K562 (cell line): ENCODE results near the gene PHETA2. TPM values are rescaled to one million over a fixed set of nuclear protein-coding genes. Genes with fewer than 3 reads are reported as not detected.

ENCODE experiments used
- ATAC-seq: fragments of 200-7000 bp; cut with Tn5 transposase; 3 replicates; pipeline ENCODE4 v1.9.1; 2020; ENCODE audit warnings: moderate library complexity
- BruUV-seq: library from RNA; stranded (reverse); fragments of 400-500 nt; replicated peaks from 2 replicates; lab custom pipeline; 2021; lab: Mats Ljungman, UMichigan
- CTCF ChIA-PET: fragments of 300-600 bp; formaldehyde crosslinking; extraction: SDS; loops from one replicate; lab custom pipeline; 2021; ENCODE audit warnings: low intra/inter-chr PET ratio; lab: Yijun Ruan, JAX
- POLR2A ChIA-PET: fragments of 300-600, 350-650 bp; sonication (Branson Sonifier 250); formaldehyde crosslinking; extraction: SDS; loops from one replicate; lab custom pipeline; 2021; ENCODE audit warnings: antibody characterized with exemption, inconsistent platforms; lab: Yijun Ruan, JAX
- DNase-seq, 4 experiments: peaks; one replicate each; pipeline versions ENCODE4 v3.0.0 to v3.0.0-alpha.2; 2011 to 2018; ENCODE audit warnings: low spot score in 3 of 4, mixed read lengths in 3 of 4; ENCODE audit errors: extremely low read depth in 1 of 4
- FAIRE-seq: peaks from 2 replicates; lab custom pipeline; 2011; peaks lifted over from hg19 to GRCh38; lab: Jason Lieb, UNC
- H2AFZ ChIP-seq: 2 replicates; pipeline ENCODE4 v1.6.0; 2011; ENCODE audit warnings: low read depth, low read length, control low read depth, inconsistent platforms
- H3K27ac ChIP-seq: fragments of 200-600 bp; 3 replicates; pipeline ENCODE4 v1.8.0; 2011; ENCODE audit warnings: low read depth, mild to moderate bottlenecking, control low read depth, inconsistent platforms, low read length, moderate library complexity, mixed read lengths; ENCODE audit errors: extremely low read depth
- H3K27me3 ChIP-seq, 2 experiments: fragments of 300-600 bp in 1 of 2; 2 replicates in 1 of 2; 3 replicates in 1 of 2; pipeline versions ENCODE4 v1.6.0 to v1.8.0; 2011; ENCODE audit warnings: inconsistent platforms in 2 of 2, low read length in 2 of 2, mild to moderate bottlenecking in 1 of 2, mixed read lengths in 1 of 2, moderate library complexity in 1 of 2; ENCODE audit not compliant: control insufficient read depth in 2 of 2, insufficient read depth in 2 of 2
- H3K36me3 ChIP-seq: fragments of 300-600 bp; 3 replicates; pipeline ENCODE4 v1.8.0; 2011; ENCODE audit warnings: mild to moderate bottlenecking, low read length, inconsistent platforms; ENCODE audit not compliant: control insufficient read depth, insufficient read depth
- H3K4me1 ChIP-seq, 2 experiments: fragments of 200-600 bp in 1 of 2; replicated peaks in 1 of 2; 2 replicates in 1 of 2; 3 replicates in 1 of 2; pipeline versions ENCODE4 v1.5.1 to v1.8.0; 2011; ENCODE audit warnings: inconsistent platforms in 2 of 2, low read length in 2 of 2, mild to moderate bottlenecking in 1 of 2, mixed read lengths in 1 of 2, moderate library complexity in 1 of 2; ENCODE audit not compliant: control insufficient read depth in 2 of 2, insufficient read depth in 2 of 2
- H3K4me2 ChIP-seq: 2 replicates; pipeline ENCODE4 v1.6.1; 2011; ENCODE audit warnings: low read length, control low read depth, inconsistent platforms, mixed read lengths; ENCODE audit not compliant: insufficient read depth
- H3K4me3 ChIP-seq: fragments of 200-600 bp; sonication (generic), shearing (Covaris generic); 2 replicates; pipeline ENCODE4 v1.5.1; 2016; ENCODE audit warnings: control low read depth, inconsistent platforms
- H3K79me2 ChIP-seq: fragments of 200-600 bp; 3 replicates; pipeline ENCODE4 v1.8.0; 2011; ENCODE audit warnings: low read length, inconsistent platforms; ENCODE audit not compliant: control insufficient read depth, insufficient read depth
- H3K9ac ChIP-seq, 2 experiments: 2 replicates each; pipeline versions ENCODE4 v1.6.0 to v1.6.1; 2011; ENCODE audit warnings: low read depth in 2 of 2, low read length in 2 of 2, control low read depth in 1 of 2, inconsistent platforms in 1 of 2, mild to moderate bottlenecking in 1 of 2, mixed read lengths in 1 of 2; ENCODE audit not compliant: insufficient read depth in 1 of 2
- H3K9me1 ChIP-seq: one replicate; pipeline ENCODE4 v1.6.0; 2011; ENCODE audit warnings: inconsistent platforms, mild to moderate bottlenecking, low read length, moderate library complexity; ENCODE audit not compliant: control insufficient read depth, insufficient read depth
- H3K9me3 ChIP-seq: replicated peaks from 2 replicates; pipeline ENCODE4 v1.5.1; 2011; ENCODE audit warnings: low read depth, low read length, inconsistent platforms; ENCODE audit not compliant: control insufficient read depth, insufficient read depth
- H4K20me1 ChIP-seq: replicated peaks from 2 replicates; pipeline ENCODE4 v1.6.1; 2011; ENCODE audit warnings: low read length, inconsistent platforms, mixed read lengths; ENCODE audit not compliant: control insufficient read depth, insufficient read depth
- ASH1L ChIP-seq: fragments of 450-650 bp; IDR thresholded peaks from 2 replicates; pipeline ENCODE4 v1.6.1; 2018; ENCODE audit warnings: borderline replicate concordance, mild to moderate bottlenecking, low read depth; ENCODE audit not compliant: partially characterized antibody
- CREBBP ChIP-seq: IDR thresholded peaks from one replicate; pipeline ENCODE4 v1.6.1; 2012; ENCODE audit warnings: low read depth, mild to moderate bottlenecking, control low read depth, inconsistent platforms, low read length
- FOXM1 ChIP-seq, 2 experiments: fragments of 450-650 bp in 1 of 2; sonication (generic) in 1 of 2; formaldehyde crosslinking in 1 of 2; IDR thresholded peaks; 2 replicates each; pipeline versions ENCODE4 v1.6.1 to v1.9.0; 2017 to 2022; ENCODE audit warnings: low read depth in 2 of 2, mild to moderate bottlenecking in 2 of 2, missing genetic modification reagents in 1 of 2, moderate library complexity in 1 of 2
- MAFF ChIP-seq: IDR thresholded peaks from 2 replicates; pipeline ENCODE4 v1.6.1; 2012; ENCODE audit warnings: low read length, improper control_type of control experiment
- MYNN ChIP-seq, 2 experiments: sonication (generic); formaldehyde crosslinking in 1 of 2; IDR thresholded peaks; 2 replicates each; pipeline versions ENCODE4 v1.5.0 to v1.6.1; 2016 to 2020; ENCODE audit warnings: antibody characterized with exemption in 1 of 2, missing genetic modification reagents in 1 of 2
- NCOA6 ChIP-seq: fragments of 450-650 bp; IDR thresholded peaks from 2 replicates; pipeline ENCODE4 v1.6.1; 2017; ENCODE audit warnings: mild to moderate bottlenecking
- PYGO2 ChIP-seq: fragments of 450-650 bp; IDR thresholded peaks from 2 replicates; pipeline ENCODE4 v1.6.1; 2016; ENCODE audit warnings: mild to moderate bottlenecking, missing genetic modification characterization, moderate library complexity, missing compliant biosample characterization
- RBM14 ChIP-seq: fragments of 200-400 bp; formaldehyde crosslinking; IDR thresholded peaks from 2 replicates; pipeline ENCODE4 v1.6.1; 2018; ENCODE audit warnings: low read depth, mild to moderate bottlenecking, low read length, moderate library complexity, borderline replicate concordance; ENCODE audit not compliant: insufficient read depth
- RBM25 ChIP-seq: fragments of 200-400 bp; formaldehyde crosslinking; IDR thresholded peaks from 2 replicates; pipeline ENCODE4 v1.6.1; 2018; ENCODE audit warnings: low read length, low read depth, moderate library complexity; ENCODE audit not compliant: severe bottlenecking
- RFX7 ChIP-seq: fragments of 250-450 bp; sonication (Bioruptor Pico); IDR thresholded peaks from 2 replicates; pipeline ENCODE4 v1.5.1; 2021; ENCODE audit warnings: mild to moderate bottlenecking
- TARDBP ChIP-seq: fragments of 450-650 bp; IDR thresholded peaks from 2 replicates; pipeline ENCODE4 v1.6.1; 2016
- THRAP3 ChIP-seq: fragments of 450-650 bp; IDR thresholded peaks from 2 replicates; pipeline ENCODE4 v1.6.1; 2016; ENCODE audit warnings: mild to moderate bottlenecking, inconsistent platforms, borderline replicate concordance
- WGBS: fragments of 100-300 bp; shearing (Covaris generic); methylation state at CpG from one replicate; pipeline ENCODE4 v1.1.6; 2016; ENCODE audit warnings: low coverage, mixed read lengths; ENCODE audit not compliant: insufficient coverage; ENCODE audit errors: missing lambda C conversion rate; 5-methylcytosine and 5-hydroxymethylcytosine counted together
- in situ Hi-C: fragments of 300-500 bp; cut with MboI; formaldehyde crosslinking; loops from 4 replicates; pipeline ENCODE4 v1.15.0; 2018; ENCODE audit warnings: inconsistent platforms, mixed read lengths
- intact Hi-C: fragments of 100-400 bp; cut with micrococcal nuclease; formaldehyde crosslinking; loops from 2 replicates; pipeline ENCODE4 v1.14.2; 2022
- polyA plus RNA-seq, 8 experiments: library from polyadenylated mRNA; depleted of rRNA in 4 of 8; stranded (reverse) in 5 of 8; unstranded in 3 of 8; fragments of >200 nt; fragmentation: Nextera tagmentation in 2 of 8; fragmentation: Illumina TruSeq in 1 of 8; extraction: Ambion mirVana in 2 of 8; extraction: Trizol in 1 of 8; gene quantifications; 2 replicates each; pipeline versions ENCODE4 v1.2.1 to v1.2.3, GENCODE V29; 2011 to 2014; ENCODE audit warnings: inconsistent platforms in 1 of 8, missing spikeins in 1 of 8
- total RNA-seq, 7 experiments: library from RNA; depleted of rRNA in 6 of 7; stranded (reverse); fragments of >200 nt in 6 of 7; fragmentation: Illumina TruSeq in 2 of 7; extraction: Trizol in 2 of 7; gene quantifications; 2 replicates each; pipeline versions ENCODE4 v1.2.1 to v1.2.3, GENCODE V29; 2011 to 2021; ENCODE audit warnings: low replicate concordance in 1 of 7
- TF ChIP-seq, protein P1 (sequence below): fragments of 450-650 bp; conservative IDR thresholded peaks from 2 replicates; pipeline ENCODE4 v1.6.1; 2016; ENCODE audit warnings: missing genetic modification characterization, low read depth, mild to moderate bottlenecking, control low read depth, missing compliant biosample characterization
- TF ChIP-seq, protein P2 (sequence below): fragments of 450-650 bp; formaldehyde crosslinking; conservative IDR thresholded peaks from 2 replicates; pipeline ENCODE4 v1.4.0; 2022; ENCODE audit warnings: mild to moderate bottlenecking, missing genetic modification characterization

The PHETA2 gene
- total and polyA plus RNA-seq, 9 of the 15 experiments (the other 6 are each of a cell fraction or from before 2014, with no cell fraction given), result 0.07 to 0.22 (median 0.08) TPM; not detected in 5

DNA sequence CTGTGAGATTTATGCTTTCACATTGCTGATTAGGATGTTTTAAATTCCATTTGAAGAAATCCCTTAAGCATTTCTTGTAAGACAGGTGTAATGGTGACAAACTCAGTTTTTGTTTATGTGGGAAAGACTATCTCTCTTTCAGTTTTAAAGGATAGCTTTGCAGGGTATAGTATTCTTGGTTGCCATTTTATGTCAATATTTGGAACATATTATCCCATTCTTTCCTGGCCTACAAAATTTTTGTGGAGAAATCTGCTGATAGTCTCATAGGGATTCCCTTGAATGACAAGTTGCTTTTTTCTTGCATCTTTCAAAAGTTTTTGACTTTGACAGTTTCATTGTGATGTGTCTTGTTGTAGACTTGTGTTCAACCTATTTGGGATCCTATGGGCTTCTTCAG is 32.3 kb upstream of the PHETA2 start:
- no peaks in the 10 kb centered on the region for H3K9me1 ChIP-seq
- H3K4me1 ChIP-seq, result no peaks in the 10 kb centered on the region
- no peak for ATAC-seq
- TF ChIP-seq THRAP3 (no peak), MYNN (IDR thresholded peaks at IDR 0.05) (no peak), MYNN (CRISPR knock-in tag; IDR thresholded peaks at IDR 0.05) (no peak), RFX7 (CRISPR knock-in tag) (no peak)
- TF ChIP-seq, all 486 proteins: peak for 0
- Histone ChIP-seq H4K20me1 (no peaks in the 10 kb centered on the region), H3K79me2 (no peaks in the 10 kb centered on the region), H3K9ac (no peak overlapping the region), H3K4me2 (no peak overlapping the region), H3K9me3 (no peaks in the 10 kb centered on the region), H3K27ac (no peak overlapping the region), H3K27me3 (no peaks in the 10 kb centered on the region), H3K4me3 (no peak overlapping the region), H3K36me3 (no peaks in the 10 kb centered on the region), H2AFZ (no peak overlapping the region)
- intact Hi-C loops, result no loop called here
- no peak for DNase-seq
- no peak for FAIRE-seq
- BruUV-seq, result no TSS peak
- POLR2A ChIA-PET, result no interaction called here
- in situ Hi-C loops, result no loop called here
- CTCF ChIA-PET, result no interaction called here

DNA sequence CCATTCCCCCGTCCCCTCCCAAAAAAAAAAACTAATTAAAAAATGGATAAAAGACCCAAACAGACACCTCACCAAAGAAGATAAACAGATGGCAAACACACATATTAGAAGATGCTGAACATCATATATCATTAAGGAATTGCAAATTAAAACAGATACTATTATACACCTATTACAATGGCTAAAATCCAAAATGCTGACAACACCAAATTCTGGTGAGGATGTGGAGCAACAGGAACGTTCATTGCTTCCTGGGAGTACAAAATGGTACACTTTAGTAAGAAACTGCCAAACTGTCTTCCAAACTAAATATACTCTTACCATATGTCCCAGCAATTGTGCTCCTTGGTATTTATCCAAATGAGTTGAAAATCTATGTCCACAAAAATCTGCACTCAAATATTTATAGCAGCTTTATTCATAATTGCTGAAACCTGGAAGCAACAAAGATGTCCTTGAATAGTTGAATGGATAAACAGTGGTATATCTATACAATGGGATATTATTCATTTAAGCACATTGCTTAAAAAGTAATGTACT is 23.3 kb upstream of the PHETA2 start:
- H3K9me3 ChIP-seq, result no peaks in the 10 kb centered on the region
- FAIRE-seq, result no peak
- H3K27ac ChIP-seq, result no peak overlapping the region
- ChIA-PET POLR2A (interaction anchor here (0.5 kb wide), 1 partner anchor 507 kb away, joined by 3 read pairs; no protein-coding TSS in a partner anchor), CTCF (no interaction called here)
- WGBS, result 0% methylated on average over 2 of the region's 2 CpGs
- H3K9ac ChIP-seq, result no peak overlapping the region
- H3K4me1 ChIP-seq, result no peaks in the 10 kb centered on the region
- BruUV-seq, result no TSS peak
- no peak for ATAC-seq
- H3K79me2 ChIP-seq, result no peaks in the 10 kb centered on the region
- no peak overlapping the region for H3K4me3 ChIP-seq
- DNase-seq, result no peak
- no peaks in the 10 kb centered on the region for H4K20me1 ChIP-seq
- intact Hi-C loops, result no loop called here
- H2AFZ ChIP-seq, result no peak overlapping the region
- in situ Hi-C loops, result no loop called here
- H3K4me2 ChIP-seq, result no peak overlapping the region
- no peaks in the 10 kb centered on the region for H3K27me3 ChIP-seq
- no peaks in the 10 kb centered on the region for H3K36me3 ChIP-seq
- H3K9me1 ChIP-seq, result no peaks in the 10 kb centered on the region
- peak; percentile 17; the same call in 1 of the 2 replicates for TF ChIP-seq MAFF
- TF ChIP-seq RBM14, result no peak
- TF ChIP-seq, protein P1, sequence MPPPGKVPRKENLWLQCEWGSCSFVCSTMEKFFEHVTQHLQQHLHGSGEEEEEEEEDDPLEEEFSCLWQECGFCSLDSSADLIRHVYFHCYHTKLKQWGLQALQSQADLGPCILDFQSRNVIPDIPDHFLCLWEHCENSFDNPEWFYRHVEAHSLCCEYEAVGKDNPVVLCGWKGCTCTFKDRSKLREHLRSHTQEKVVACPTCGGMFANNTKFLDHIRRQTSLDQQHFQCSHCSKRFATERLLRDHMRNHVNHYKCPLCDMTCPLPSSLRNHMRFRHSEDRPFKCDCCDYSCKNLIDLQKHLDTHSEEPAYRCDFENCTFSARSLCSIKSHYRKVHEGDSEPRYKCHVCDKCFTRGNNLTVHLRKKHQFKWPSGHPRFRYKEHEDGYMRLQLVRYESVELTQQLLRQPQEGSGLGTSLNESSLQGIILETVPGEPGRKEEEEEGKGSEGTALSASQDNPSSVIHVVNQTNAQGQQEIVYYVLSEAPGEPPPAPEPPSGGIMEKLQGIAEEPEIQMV (tag), result no peak
- TF ChIP-seq NCOA6, result no peak
- TF ChIP-seq CREBBP, result no peak
- no peak for TF ChIP-seq ASH1L
- TF ChIP-seq TARDBP, result no peak
- TF ChIP-seq PYGO2 (tag), result no peak
- no peak for TF ChIP-seq FOXM1 (IDR thresholded peaks at IDR 0.05; ENCODE audit: low read depth)
- no peak for TF ChIP-seq FOXM1 (CRISPR knock-in tag; IDR thresholded peaks at IDR 0.05; ENCODE audit: low read depth)
- TF ChIP-seq, protein P2, sequence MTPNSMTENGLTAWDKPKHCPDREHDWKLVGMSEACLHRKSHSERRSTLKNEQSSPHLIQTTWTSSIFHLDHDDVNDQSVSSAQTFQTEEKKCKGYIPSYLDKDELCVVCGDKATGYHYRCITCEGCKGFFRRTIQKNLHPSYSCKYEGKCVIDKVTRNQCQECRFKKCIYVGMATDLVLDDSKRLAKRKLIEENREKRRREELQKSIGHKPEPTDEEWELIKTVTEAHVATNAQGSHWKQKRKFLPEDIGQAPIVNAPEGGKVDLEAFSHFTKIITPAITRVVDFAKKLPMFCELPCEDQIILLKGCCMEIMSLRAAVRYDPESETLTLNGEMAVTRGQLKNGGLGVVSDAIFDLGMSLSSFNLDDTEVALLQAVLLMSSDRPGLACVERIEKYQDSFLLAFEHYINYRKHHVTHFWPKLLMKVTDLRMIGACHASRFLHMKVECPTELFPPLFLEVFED (CRISPR knock-in tag), result no peak
- peak; percentile 32 for TF ChIP-seq RBM25
